HUES6 (cell line): ENCODE measurements around the gene SLC52A3.
"Not testable (repeated sequence)": the region's sequence is repeated elsewhere in the genome, so short reads cannot be mapped to it uniquely, and the experiment has no call there.

ENCODE experiments used
- H3K27ac ChIP-seq: 2 replicates; pipeline ENCODE4 v1.7.0; 2013; ENCODE audit warnings: low read depth, mild to moderate bottlenecking, low read length, inconsistent platforms
- H3K27me3 ChIP-seq: 2 replicates; pipeline ENCODE4 v1.6.1; 2013; ENCODE audit warnings: low read length; ENCODE audit not compliant: control insufficient read depth, insufficient read depth
- H3K36me3 ChIP-seq: 2 replicates; pipeline ENCODE4 v1.6.1; 2013; ENCODE audit warnings: low read length; ENCODE audit not compliant: control insufficient read depth, insufficient read depth
- H3K4me1 ChIP-seq: 2 replicates; pipeline ENCODE4 v1.6.1; 2013; ENCODE audit warnings: low read length; ENCODE audit not compliant: control insufficient read depth, insufficient read depth
- H3K4me3 ChIP-seq: 2 replicates; pipeline ENCODE4 v1.5.1; 2013; ENCODE audit warnings: low read depth, low read length
- H3K9ac ChIP-seq: one replicate; pipeline ENCODE4 v1.6.1; 2013; ENCODE audit warnings: mild to moderate bottlenecking, low read length
- H3K9me3 ChIP-seq: 2 replicates; pipeline ENCODE4 v1.6.1; 2013; ENCODE audit warnings: low read depth, low read length; ENCODE audit not compliant: control insufficient read depth, insufficient read depth

The SLC52A3 gene

GRCh38 chr20:768426-768978, at the start of gene SLC52A3:
Gene SLC52A3, minus strand, starts transcription at chr20:768500. Its CDS starts 2,726 bp downstream, at chr20:765774.
- Histone ChIP-seq H3K4me3 (no peak within 1 kb of the TSS), H3K36me3 (peaks cover 36% of the 10 kb centered on the region), H3K4me1 (peaks cover 9% of the 10 kb centered on the region; the same call in 1 of the 2 replicates), H3K9me3 (peaks cover 4% of the 10 kb centered on the region; the same call in 1 of the 2 replicates), H3K27me3 (no peaks in the 10 kb centered on the region), H3K27ac (no peak within 1 kb of the TSS), H3K9ac (no peak within 1 kb of the TSS)

- H3K4me1 ChIP-seq, result peaks cover 8% of the 10 kb centered on the region
- H3K27me3 ChIP-seq, result no peaks in the 10 kb centered on the region
Observed at GRCh38 chr20:815914-816606, 47.8 kb upstream of the SLC52A3 start.

GRCh38 chr20:815226-815625, 46.9 kb upstream of the SLC52A3 start:
- H3K9me3 ChIP-seq, result peaks cover 2% of the 10 kb centered on the region; the same call in 1 of the 2 replicates
- H3K9ac ChIP-seq, result no peak overlapping the region
- H3K27me3 ChIP-seq, result no peaks in the 10 kb centered on the region
- H3K4me3 ChIP-seq, result no peak overlapping the region
- peaks cover 8% of the 10 kb centered on the region for H3K4me1 ChIP-seq
- H3K36me3 ChIP-seq, result no peaks in the 10 kb centered on the region
- H3K27ac ChIP-seq, result no peak overlapping the region

More at GRCh38 chr20:815914-816606, 47.8 kb upstream of the SLC52A3 start:
- no peak overlapping the region for H3K9ac ChIP-seq
- H3K36me3 ChIP-seq, result no peaks in the 10 kb centered on the region
- H3K9me3 ChIP-seq, result no peaks in the 10 kb centered on the region
- H3K4me3 ChIP-seq, result no peak overlapping the region
- H3K27ac ChIP-seq, result no peak overlapping the region

GRCh38 chr20:813390-813789, 45.1 kb upstream of the SLC52A3 start:
- no peaks in the 10 kb centered on the region; the same call in 1 of the 2 replicates for H3K36me3 ChIP-seq
- H3K9ac ChIP-seq, result no peak overlapping the region
- no peak overlapping the region for H3K27ac ChIP-seq
- H3K9me3 ChIP-seq, result peaks cover 14% of the 10 kb centered on the region
- peaks cover 8% of the 10 kb centered on the region for H3K4me1 ChIP-seq
- H3K27me3 ChIP-seq, result no peaks in the 10 kb centered on the region
- no peak overlapping the region for H3K4me3 ChIP-seq

GRCh38 chr20:812435-812814, 44.1 kb upstream of the SLC52A3 start:
- H3K4me3 ChIP-seq, H3K9ac ChIP-seq, H3K27ac ChIP-seq, H3K27me3 ChIP-seq, H3K36me3 ChIP-seq, H3K4me1 ChIP-seq: not testable (repeated sequence)
- peaks cover 21% of the 10 kb centered on the region for H3K9me3 ChIP-seq

- H3K27ac ChIP-seq, H3K9ac ChIP-seq, H3K36me3 ChIP-seq, H3K27me3 ChIP-seq, H3K4me1 ChIP-seq, H3K4me3 ChIP-seq: not testable (repeated sequence)
- peaks cover 21% of the 10 kb centered on the region for H3K9me3 ChIP-seq
Observed at GRCh38 chr20:811776-812434, 43.6 kb upstream of the SLC52A3 start.

- Histone ChIP-seq H3K27me3 (no peaks in the 10 kb centered on the region), H3K4me1 (no peaks in the 10 kb centered on the region), H3K27ac (no peak overlapping the region), H3K9ac (no peak overlapping the region), H3K4me3 (no peak overlapping the region), H3K9me3 (peaks cover 59% of the 10 kb centered on the region), H3K36me3 (no peaks in the 10 kb centered on the region; the same call in 1 of the 2 replicates)
Observed at GRCh38 chr20:805713-806112, 37.4 kb upstream of the SLC52A3 start.

- H3K36me3 ChIP-seq, result peaks cover 7% of the 10 kb centered on the region; the same call in 1 of the 2 replicates
- no peak overlapping the region for H3K4me3 ChIP-seq
Observed at GRCh38 chr20:801678-802077, 33.4 kb upstream of the SLC52A3 start.

GRCh38 chr20:800026-800425, 31.7 kb upstream of the SLC52A3 start:
- not testable (repeated sequence) for H3K9ac ChIP-seq, H3K27ac ChIP-seq, H3K4me1 ChIP-seq, H3K27me3 ChIP-seq, H3K36me3 ChIP-seq, H3K4me3 ChIP-seq
- peaks cover 53% of the 10 kb centered on the region for H3K9me3 ChIP-seq

More at GRCh38 chr20:801678-802077, 33.4 kb upstream of the SLC52A3 start:
- Histone ChIP-seq H3K27me3 (no peaks in the 10 kb centered on the region), H3K9me3 (peaks cover 51% of the 10 kb centered on the region), H3K27ac (no peak overlapping the region), H3K4me1 (no peaks in the 10 kb centered on the region), H3K9ac (no peak overlapping the region)

GRCh38 chr20:798746-799145, 30.4 kb upstream of the SLC52A3 start:
- H3K36me3 ChIP-seq, H3K27ac ChIP-seq, H3K27me3 ChIP-seq, H3K4me1 ChIP-seq, H3K4me3 ChIP-seq, H3K9ac ChIP-seq: not testable (repeated sequence)
- H3K9me3 ChIP-seq, result peaks cover 52% of the 10 kb centered on the region

- Histone ChIP-seq H3K9ac (no peak overlapping the region), H3K4me1 (no peaks in the 10 kb centered on the region; the same call in 1 of the 2 replicates), H3K36me3 (peaks cover 7% of the 10 kb centered on the region; the same call in 1 of the 2 replicates), H3K27ac (no peak overlapping the region), H3K9me3 (peaks cover 50% of the 10 kb centered on the region), H3K4me3 (no peak overlapping the region), H3K27me3 (no peaks in the 10 kb centered on the region)
Observed at GRCh38 chr20:796921-797320, 28.6 kb upstream of the SLC52A3 start.
